Erythroblast (primary cell): Measurements from ENCODE around the gene GNAZ.

Source experiments
- GATA1 ChIP-seq: IDR thresholded peaks from 2 replicates; pipeline ENCODE4 v1.6.1; 2011; ENCODE audit warnings: low read depth, mild to moderate bottlenecking, control low read depth, low read length, moderate library complexity
- POLR2A ChIP-seq: IDR thresholded peaks from 2 replicates; pipeline ENCODE4 v1.6.1; 2011; ENCODE audit warnings: mild to moderate bottlenecking, low read length

DNA sequence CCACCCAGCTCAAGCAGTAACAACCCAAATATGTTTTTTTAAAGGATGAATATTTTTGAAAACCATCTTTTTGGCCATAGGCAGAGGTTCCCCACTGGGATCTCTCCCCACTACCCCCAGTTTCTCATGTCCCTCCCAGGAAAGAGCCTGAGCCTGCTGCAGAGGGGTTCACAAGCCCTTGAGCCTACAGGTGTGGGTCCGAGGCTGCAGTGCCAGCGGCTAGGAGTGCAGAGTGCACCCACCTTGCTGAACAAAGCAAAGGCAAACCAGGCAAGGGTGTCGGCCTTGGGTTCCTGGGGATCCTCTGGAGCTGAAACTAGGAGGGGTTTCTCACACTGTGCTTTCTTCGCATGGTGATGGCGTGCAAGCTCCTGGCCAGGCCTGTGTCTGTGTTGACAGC, 35.0 kb downstream of the GNAZ start:
- TF ChIP-seq POLR2A (no peak), GATA1 (no peak)
